HEK293T (cell line): ENCODE results near the gene ENHO.

Experiments
- CTCF ChIA-PET: fragments of 350-600 bp; formaldehyde crosslinking; extraction: SDS; loops from one replicate; lab custom pipeline; 2021; ENCODE audit warnings: antibody characterized with exemption, inconsistent platforms; lab: Yijun Ruan, JAX
- POLR2A ChIA-PET: fragments of 350-600 bp; formaldehyde crosslinking; extraction: SDS; loops from one replicate; lab custom pipeline; 2020; ENCODE audit warnings: antibody characterized with exemption, inconsistent platforms; lab: Yijun Ruan, JAX
- DNase-seq: peaks from one replicate; pipeline ENCODE4 v3.0.0; 2012; ENCODE audit warnings: mixed read lengths; ENCODE audit errors: extremely low spot score
- ARNT ChIP-seq: fragments of 450-650 bp; IDR thresholded peaks from 2 replicates; pipeline ENCODE4 v1.6.1; 2017; ENCODE audit warnings: mild to moderate bottlenecking
- BHLHE40 ChIP-seq: fragments of 450-650 bp; IDR thresholded peaks from 2 replicates; pipeline ENCODE4 v1.6.1; 2016; ENCODE audit warnings: mild to moderate bottlenecking, moderate library complexity, borderline replicate concordance
- CTBP1 ChIP-seq: fragments of 450-650 bp; IDR thresholded peaks from 2 replicates; pipeline ENCODE4 v1.6.1; 2016; ENCODE audit warnings: borderline replicate concordance
- ELF4 ChIP-seq: fragments of 450-650 bp; IDR thresholded peaks from 2 replicates; pipeline ENCODE4 v1.6.1; 2017; ENCODE audit warnings: antibody characterized with exemption
- FOXA1 ChIP-seq: fragments of 450-650 bp; IDR thresholded peaks from 2 replicates; pipeline ENCODE4 v1.6.1; 2016; ENCODE audit warnings: mild to moderate bottlenecking
- FOXK2 ChIP-seq: fragments of 450-650 bp; IDR thresholded peaks from 2 replicates; pipeline ENCODE4 v1.6.1; 2016; ENCODE audit warnings: mild to moderate bottlenecking
- FOXM1 ChIP-seq: fragments of 450-650 bp; IDR thresholded peaks from 2 replicates; pipeline ENCODE4 v1.6.1; 2017; ENCODE audit warnings: mild to moderate bottlenecking, borderline replicate concordance
- HDGF ChIP-seq: fragments of 450-650 bp; IDR thresholded peaks from 2 replicates; pipeline ENCODE4 v1.6.1; 2017; ENCODE audit warnings: antibody characterized with exemption, borderline replicate concordance
- L3MBTL2 ChIP-seq: fragments of 450-650 bp; conservative IDR thresholded peaks from 2 replicates; pipeline ENCODE4 v1.6.1; 2016; ENCODE audit warnings: mild to moderate bottlenecking
- LEF1 ChIP-seq: fragments of 450-650 bp; IDR thresholded peaks from 2 replicates; pipeline ENCODE4 v1.6.1; 2017; ENCODE audit warnings: mild to moderate bottlenecking, borderline replicate concordance
- NFRKB ChIP-seq: fragments of 450-650 bp; IDR thresholded peaks from 2 replicates; pipeline ENCODE4 v1.6.1; 2016; ENCODE audit warnings: mild to moderate bottlenecking, moderate library complexity
- PKNOX1 ChIP-seq: fragments of 450-650 bp; IDR thresholded peaks from 2 replicates; pipeline ENCODE4 v1.6.1; 2016
- SP1 ChIP-seq: fragments of 450-650 bp; IDR thresholded peaks from 2 replicates; pipeline ENCODE4 v1.6.1; 2017
- SUZ12 ChIP-seq: fragments of 450-650 bp; IDR thresholded peaks from 2 replicates; pipeline ENCODE4 v1.6.1; 2016; ENCODE audit warnings: mild to moderate bottlenecking
- TARDBP ChIP-seq: fragments of 450-650 bp; IDR thresholded peaks from 2 replicates; pipeline ENCODE4 v1.6.1; 2016
- ZNF384 ChIP-seq: fragments of 450-650 bp; IDR thresholded peaks from 2 replicates; pipeline ENCODE4 v1.6.1; 2016

ENHO gene

DNA sequence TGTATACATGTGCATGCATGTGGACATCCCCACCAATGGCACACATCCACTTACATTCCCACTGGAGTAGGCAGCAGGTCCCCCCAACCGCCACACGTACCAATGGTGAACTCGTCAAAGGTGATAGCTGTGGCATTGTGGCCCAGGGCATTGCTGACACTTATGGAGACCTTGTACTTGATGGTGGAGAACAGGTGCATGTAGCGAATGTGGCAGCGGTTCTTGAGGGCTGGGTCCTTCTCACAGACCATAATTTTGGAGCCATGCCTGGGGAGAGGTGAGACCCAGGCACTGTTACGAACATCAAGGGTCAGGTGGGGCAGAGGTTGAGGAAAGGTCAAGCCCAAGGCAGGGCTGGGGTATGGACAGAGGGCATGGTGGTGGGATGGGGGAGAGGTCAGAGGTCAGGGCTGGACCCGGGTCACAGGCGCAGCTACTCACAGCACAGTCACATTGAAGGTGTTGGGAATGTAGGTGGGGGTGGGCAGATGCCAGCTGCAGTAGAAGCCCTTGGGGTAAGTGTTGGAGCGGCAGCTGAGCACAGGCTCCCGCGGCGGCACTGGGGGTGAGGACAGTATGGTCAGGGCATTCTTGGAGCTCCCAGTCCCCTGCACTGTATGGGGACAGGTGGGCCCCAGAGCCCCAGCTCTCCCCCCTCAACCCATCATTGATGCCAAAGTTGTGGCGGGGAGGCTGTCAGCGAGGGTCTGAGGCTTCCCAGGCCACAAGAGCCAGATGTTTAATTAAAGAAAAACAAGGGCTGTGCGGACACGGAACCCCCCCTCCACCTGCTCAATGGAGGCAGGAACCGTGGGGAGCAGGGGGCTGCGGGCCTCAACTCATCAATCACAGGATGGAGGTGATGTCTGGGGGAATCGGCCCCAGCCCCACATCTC is 34.9 kb upstream of the ENHO start:
- POLR2A ChIA-PET = no interaction called here
- DNase-seq = no peak
- TF ChIP-seq ARNT = no peak
- no peak for TF ChIP-seq ZNF384
- no peak for TF ChIP-seq L3MBTL2
- TF ChIP-seq LEF1 = no peak
- no peak for TF ChIP-seq CTBP1
- no peak for TF ChIP-seq ELF4
- TF ChIP-seq TARDBP = no peak
- TF ChIP-seq FOXM1 = no peak
- TF ChIP-seq HDGF = no peak
- no peak for TF ChIP-seq FOXA1
- no peak for TF ChIP-seq NFRKB
- CTCF ChIA-PET = no interaction called here

DNA sequence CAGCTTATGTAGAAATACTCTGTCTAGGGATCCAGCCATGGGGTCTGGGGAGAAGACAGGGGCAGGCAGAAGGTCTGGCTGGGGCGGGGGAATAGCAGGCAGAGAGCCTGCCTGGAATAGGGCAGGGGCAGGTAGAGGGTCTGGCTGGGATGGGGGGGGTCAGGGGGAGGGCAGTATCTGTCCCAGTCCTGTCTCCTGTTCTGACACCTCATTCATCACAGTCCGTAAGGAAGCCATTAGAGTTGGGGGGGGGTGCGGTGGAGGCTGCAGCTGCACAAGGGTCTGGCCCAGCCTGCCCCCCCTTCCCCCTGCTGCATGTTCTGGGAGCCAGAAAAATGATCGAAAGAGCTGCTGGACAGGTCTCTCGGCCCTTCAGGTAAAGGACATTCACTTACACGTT is 34.2 kb upstream of the ENHO start:
- TF ChIP-seq HDGF = no peak
- no peak for TF ChIP-seq CTBP1
- TF ChIP-seq ARNT = no peak
- TF ChIP-seq SUZ12 = no peak
- no peak for TF ChIP-seq BHLHE40
- no peak for TF ChIP-seq FOXA1
- TF ChIP-seq SP1 = no peak
- no peak for TF ChIP-seq FOXM1
- POLR2A ChIA-PET = no interaction called here
- no peak for DNase-seq
- CTCF ChIA-PET = no interaction called here

DNA sequence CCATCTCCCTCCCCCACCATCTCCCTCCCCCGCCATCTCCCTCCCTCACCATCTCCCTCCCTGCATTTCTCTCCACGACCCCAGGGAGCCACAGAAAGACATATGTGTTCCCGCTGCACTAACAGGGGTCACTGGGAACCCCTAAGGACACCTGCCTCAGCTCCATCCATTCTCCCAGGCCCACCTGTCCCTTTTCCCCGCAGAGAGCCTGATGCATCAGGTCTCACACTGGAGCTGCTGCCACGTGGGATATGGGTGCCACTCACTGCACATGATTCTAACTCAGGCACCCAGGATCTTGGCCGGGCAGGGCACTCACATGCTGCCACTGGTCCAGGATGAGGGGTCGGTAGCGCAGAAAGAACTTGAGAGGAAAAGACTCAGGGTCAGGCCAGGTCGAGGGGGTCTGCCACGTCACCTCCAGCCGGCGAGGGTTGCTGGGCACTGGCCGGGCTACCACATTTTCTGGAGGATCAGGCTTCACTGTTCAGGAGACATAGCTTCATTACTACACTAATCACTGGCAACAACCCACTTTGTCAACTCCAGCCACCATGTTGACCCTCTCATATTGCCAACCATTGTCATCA is 33.2 kb upstream of the ENHO start:
- POLR2A ChIA-PET = no interaction called here
- CTCF ChIA-PET = interaction anchor here (0.6 kb wide), 1 partner anchor 1048 kb away, joined by 5 read pairs; no protein-coding TSS in a partner anchor
- no peak for DNase-seq

DNA sequence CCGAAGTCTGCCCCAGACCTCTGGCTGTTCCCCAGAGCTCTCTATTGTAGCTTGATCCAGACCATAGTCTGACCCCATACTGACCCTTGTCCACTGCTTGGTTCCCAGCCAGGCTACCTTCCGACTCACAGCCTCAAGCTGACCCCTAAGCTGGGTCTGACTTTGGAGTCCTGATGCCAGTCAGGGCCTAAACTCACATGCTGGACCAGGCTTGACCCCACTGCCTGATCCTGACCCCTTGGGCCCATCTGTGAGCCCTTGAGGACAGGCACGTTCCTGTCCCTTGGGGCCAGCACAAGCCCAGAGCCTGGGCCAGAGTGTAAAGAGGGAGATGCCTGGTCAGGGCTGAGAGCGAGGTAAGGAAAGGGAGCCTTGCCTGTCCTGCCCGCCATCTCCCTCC is 32.7 kb upstream of the ENHO start:
- CTCF ChIA-PET = interaction anchor here (0.6 kb wide), 1 partner anchor 1048 kb away, joined by 5 read pairs; no protein-coding TSS in a partner anchor
- no peak for DNase-seq
- TF ChIP-seq SP1 (no peak), ELF4 (no peak), LEF1 (no peak), L3MBTL2 (no peak), ZNF384 (no peak), FOXK2 (no peak), SUZ12 (no peak), TARDBP (no peak), PKNOX1 (no peak), ARNT (no peak), FOXM1 (no peak)
- POLR2A ChIA-PET = no interaction called here

More for the DNA sequence above, 33.2 kb upstream of the ENHO start:
- TF ChIP-seq FOXA1 (no peak), CTBP1 (no peak), ARNT (no peak), HDGF (no peak), LEF1 (no peak), FOXM1 (no peak), SUZ12 (no peak), TARDBP (no peak), PKNOX1 (no peak), FOXK2 (no peak), SP1 (no peak), BHLHE40 (no peak)

- ChIA-PET POLR2A (no interaction called here), CTCF (interaction anchor here (0.6 to 1.2 kb wide), 2 partner anchors 9 to 36 kb away, joined by 4 read pairs; no protein-coding TSS in a partner anchor)
- TF ChIP-seq FOXK2 (no peak), FOXM1 (no peak), SP1 (no peak), ARNT (no peak), CTBP1 (no peak), BHLHE40 (no peak), ZNF384 (no peak), TARDBP (no peak), LEF1 (no peak), FOXA1 (no peak), SUZ12 (no peak), ELF4 (no peak), NFRKB (no peak), L3MBTL2 (no peak), PKNOX1 (no peak)
- no peak for DNase-seq
These were observed 32.2 kb upstream of the ENHO start for GRCh38 chr9:34555002-34555348.
